ENCODE results near the gene SH3RF3.
"Not testable (repeated sequence)": the region's sequence is repeated elsewhere in the genome, so short reads cannot be mapped to it uniquely, and the experiment has no call there.

The SH3RF3 gene

GRCh38 chr2:109089602-109090300, 39.3 kb upstream of the SH3RF3 start:
- WGBS, 2 experiments (ENCODE audit: insufficient coverage in 2 of 2), result 88 to 91% methylated on average over 3 to 4 of the region's 4 CpGs
- H3K36me3 ChIP-seq (ENCODE audit: control insufficient read depth, insufficient read depth, low read length), result no peaks in the 10 kb centered on the region
- no peak overlapping the region for H3K4me3 ChIP-seq (ENCODE audit: extremely low read depth, insufficient read depth, low read length, poor library complexity, severe bottlenecking)
- H3K27ac ChIP-seq (ENCODE audit: low read depth, low read length, severe bottlenecking), result no peak overlapping the region
- H3K4me1 ChIP-seq (ENCODE audit: control insufficient read depth, insufficient read depth, low read length, poor library complexity, severe bottlenecking), result no peaks in the 10 kb centered on the region
- H3K9me3 ChIP-seq (ENCODE audit: control insufficient read depth, low read length), result peaks cover 17% of the 10 kb centered on the region

- Histone ChIP-seq H3K36me3 (ENCODE audit: control insufficient read depth, insufficient read depth, low read length) (no peaks in the 10 kb centered on the region), H3K4me1 (ENCODE audit: control insufficient read depth, insufficient read depth, low read length, poor library complexity, severe bottlenecking) (no peaks in the 10 kb centered on the region), H3K9me3 (ENCODE audit: control insufficient read depth, low read length) (peaks cover 21% of the 10 kb centered on the region), H3K4me3 (ENCODE audit: extremely low read depth, insufficient read depth, low read length, poor library complexity, severe bottlenecking) (no peak overlapping the region), H3K27ac (ENCODE audit: low read depth, low read length, severe bottlenecking) (no peak overlapping the region)
- 95 to 97% methylated on average over 2 to 4 of the region's 4 CpGs for WGBS, 2 experiments (ENCODE audit: insufficient coverage in 2 of 2)
Measured at GRCh38 chr2:109091526-109091925, 37.5 kb upstream of the SH3RF3 start.

- 79 to 98% methylated on average over 3 of the region's 3 CpGs for WGBS, 2 experiments (ENCODE audit: insufficient coverage in 2 of 2)
- H3K4me1 ChIP-seq (ENCODE audit: control insufficient read depth, insufficient read depth, low read length, poor library complexity, severe bottlenecking), result no peaks in the 10 kb centered on the region
- no peak overlapping the region for H3K27ac ChIP-seq (ENCODE audit: low read depth, low read length, severe bottlenecking)
- no peaks in the 10 kb centered on the region for H3K36me3 ChIP-seq (ENCODE audit: control insufficient read depth, insufficient read depth, low read length)
- peaks cover 21% of the 10 kb centered on the region for H3K9me3 ChIP-seq (ENCODE audit: control insufficient read depth, low read length)
- no peak overlapping the region for H3K4me3 ChIP-seq (ENCODE audit: extremely low read depth, insufficient read depth, low read length, poor library complexity, severe bottlenecking)
Measured at GRCh38 chr2:109094144-109094543, 34.9 kb upstream of the SH3RF3 start.

- WGBS, 2 experiments (ENCODE audit: insufficient coverage in 2 of 2), result 96 to 100% methylated on average over 3 of the region's 3 CpGs
- no peaks in the 10 kb centered on the region for H3K4me1 ChIP-seq (ENCODE audit: control insufficient read depth, insufficient read depth, low read length, poor library complexity, severe bottlenecking)
- no peaks in the 10 kb centered on the region for H3K36me3 ChIP-seq (ENCODE audit: control insufficient read depth, insufficient read depth, low read length)
- H3K27ac ChIP-seq (ENCODE audit: low read depth, low read length, severe bottlenecking), result no peak overlapping the region
- no peak overlapping the region for H3K4me3 ChIP-seq (ENCODE audit: extremely low read depth, insufficient read depth, low read length, poor library complexity, severe bottlenecking)
- H3K9me3 ChIP-seq (ENCODE audit: control insufficient read depth, low read length), result peaks cover 15% of the 10 kb centered on the region
Measured at GRCh38 chr2:109098251-109098920, 30.6 kb upstream of the SH3RF3 start.

- H3K4me1 ChIP-seq (ENCODE audit: control insufficient read depth, insufficient read depth, low read length, poor library complexity, severe bottlenecking), result no peaks in the 10 kb centered on the region
- WGBS, 2 experiments (ENCODE audit: insufficient coverage in 2 of 2), result 71 to 81% methylated on average over 6 of the region's 7 CpGs
- H3K36me3 ChIP-seq (ENCODE audit: control insufficient read depth, insufficient read depth, low read length), result no peaks in the 10 kb centered on the region
- peaks cover 11% of the 10 kb centered on the region for H3K9me3 ChIP-seq (ENCODE audit: control insufficient read depth, low read length)
- H3K4me3 ChIP-seq (ENCODE audit: extremely low read depth, insufficient read depth, low read length, poor library complexity, severe bottlenecking), result no peak overlapping the region
- H3K27ac ChIP-seq (ENCODE audit: low read depth, low read length, severe bottlenecking), result no peak overlapping the region
Measured at GRCh38 chr2:109098921-109099273, 30.1 kb upstream of the SH3RF3 start.

- 14 to 18% methylated on average over 7 to 8 of the region's 10 CpGs for WGBS, 2 experiments (ENCODE audit: insufficient coverage in 2 of 2)
- Histone ChIP-seq H3K36me3 (ENCODE audit: control insufficient read depth, insufficient read depth, low read length) (no peaks in the 10 kb centered on the region), H3K27ac (ENCODE audit: low read depth, low read length, severe bottlenecking) (no peak overlapping the region), H3K4me1 (ENCODE audit: control insufficient read depth, insufficient read depth, low read length, poor library complexity, severe bottlenecking) (no peaks in the 10 kb centered on the region), H3K9me3 (ENCODE audit: control insufficient read depth, low read length) (no peaks in the 10 kb centered on the region), H3K4me3 (ENCODE audit: extremely low read depth, insufficient read depth, low read length, poor library complexity, severe bottlenecking) (no peak overlapping the region)
Measured at GRCh38 chr2:109102588-109103233, 26.3 kb upstream of the SH3RF3 start.

- Histone ChIP-seq H3K27ac (ENCODE audit: low read depth, low read length, severe bottlenecking) (no peak overlapping the region), H3K4me3 (ENCODE audit: extremely low read depth, insufficient read depth, low read length, poor library complexity, severe bottlenecking) (no peak overlapping the region), H3K4me1 (ENCODE audit: control insufficient read depth, insufficient read depth, low read length, poor library complexity, severe bottlenecking) (peaks cover 3% of the 10 kb centered on the region), H3K9me3 (ENCODE audit: control insufficient read depth, low read length) (no peaks in the 10 kb centered on the region), H3K36me3 (ENCODE audit: control insufficient read depth, insufficient read depth, low read length) (no peaks in the 10 kb centered on the region)
- 88 to 100% methylated on average over 4 to 5 of the region's 5 CpGs for WGBS, 2 experiments (ENCODE audit: insufficient coverage in 2 of 2)
Measured at GRCh38 chr2:109105113-109105512, 23.9 kb upstream of the SH3RF3 start.

- 98 to 100% methylated on average over 5 to 8 of the region's 9 CpGs for WGBS, 2 experiments (ENCODE audit: insufficient coverage in 2 of 2)
Measured at GRCh38 chr2:109108740-109109139, 20.3 kb upstream of the SH3RF3 start.

GRCh38 chr2:109109342-109109741, 19.7 kb upstream of the SH3RF3 start:
- no peak overlapping the region for H3K27ac ChIP-seq (ENCODE audit: low read depth, low read length, severe bottlenecking)
- peaks cover 3% of the 10 kb centered on the region for H3K4me1 ChIP-seq (ENCODE audit: control insufficient read depth, insufficient read depth, low read length, poor library complexity, severe bottlenecking)
- H3K4me3 ChIP-seq (ENCODE audit: extremely low read depth, insufficient read depth, low read length, poor library complexity, severe bottlenecking), result no peak overlapping the region
- no peaks in the 10 kb centered on the region for H3K9me3 ChIP-seq (ENCODE audit: control insufficient read depth, low read length)
- no CpG with 5 or more reads among the region's 2 CpGs for WGBS, 2 experiments (ENCODE audit: insufficient coverage in 2 of 2)
- H3K36me3 ChIP-seq (ENCODE audit: control insufficient read depth, insufficient read depth, low read length), result no peaks in the 10 kb centered on the region

More at GRCh38 chr2:109108740-109109139, 20.3 kb upstream of the SH3RF3 start:
- Histone ChIP-seq H3K36me3 (ENCODE audit: control insufficient read depth, insufficient read depth, low read length) (no peaks in the 10 kb centered on the region), H3K27ac (ENCODE audit: low read depth, low read length, severe bottlenecking) (no peak overlapping the region), H3K9me3 (ENCODE audit: control insufficient read depth, low read length) (no peaks in the 10 kb centered on the region), H3K4me3 (ENCODE audit: extremely low read depth, insufficient read depth, low read length, poor library complexity, severe bottlenecking) (no peak overlapping the region), H3K4me1 (ENCODE audit: control insufficient read depth, insufficient read depth, low read length, poor library complexity, severe bottlenecking) (peaks cover 3% of the 10 kb centered on the region)

GRCh38 chr2:109110170-109110569, 18.8 kb upstream of the SH3RF3 start:
- Histone ChIP-seq H3K36me3 (ENCODE audit: control insufficient read depth, insufficient read depth, low read length) (no peaks in the 10 kb centered on the region), H3K9me3 (ENCODE audit: control insufficient read depth, low read length) (no peaks in the 10 kb centered on the region), H3K4me1 (ENCODE audit: control insufficient read depth, insufficient read depth, low read length, poor library complexity, severe bottlenecking) (peaks cover 3% of the 10 kb centered on the region), H3K27ac (ENCODE audit: low read depth, low read length, severe bottlenecking) (no peak overlapping the region), H3K4me3 (ENCODE audit: extremely low read depth, insufficient read depth, low read length, poor library complexity, severe bottlenecking) (no peak overlapping the region)
- WGBS, 2 experiments (ENCODE audit: insufficient coverage in 2 of 2), result 79 to 91% methylated on average over 3 to 4 of the region's 7 CpGs

- not testable (repeated sequence) for H3K4me3 ChIP-seq (ENCODE audit: extremely low read depth, insufficient read depth, low read length, poor library complexity, severe bottlenecking); H3K4me1 ChIP-seq (ENCODE audit: control insufficient read depth, insufficient read depth, low read length, poor library complexity, severe bottlenecking); H3K9me3 ChIP-seq (ENCODE audit: control insufficient read depth, low read length); H3K27ac ChIP-seq (ENCODE audit: low read depth, low read length, severe bottlenecking); H3K36me3 ChIP-seq (ENCODE audit: control insufficient read depth, insufficient read depth, low read length)
- 91% methylated on average over 4 of the region's 9 CpGs; no CpG with 5 or more reads in 1 of the 2 experiments for WGBS, 2 experiments (ENCODE audit: insufficient coverage in 2 of 2)
Measured at GRCh38 chr2:109117181-109117580, 11.8 kb upstream of the SH3RF3 start.
